ENCODE data around the gene PLCL2. TPM values are rescaled to one million over a fixed set of nuclear protein-coding genes. Genes with fewer than 3 reads are reported as not detected.

The PLCL2 gene
- total and polyA plus RNA-seq, 2 donors (not counting 1 experiment from before 2014, with no cell fraction given), result 4.0 to 11.9 TPM

GRCh38 chr3:16943857-16944256, 59.1 kb downstream of the PLCL2 start:
- no peak overlapping the region for H3K27ac ChIP-seq (ENCODE audit: insufficient read depth, low read length)
- TF ChIP-seq EZH2 (IDR thresholded peaks at IDR 0.05; ENCODE audit: low read length, missing control alignments) (no peak), CTCF (conservative IDR thresholded peaks at IDR 0.05 in 1 of 2, IDR thresholded peaks at IDR 0.05 in 1 of 2; ENCODE audit: low read depth in 1 of 2, low read length in 2 of 2) (no peak)
- no peak overlapping the region for H2AFZ ChIP-seq (ENCODE audit: low read length)
- H3K27me3 ChIP-seq (ENCODE audit: control insufficient read depth, insufficient read depth, low read length), result no peaks in the 10 kb centered on the region
- H3K4me2 ChIP-seq (ENCODE audit: extremely low read depth, insufficient read depth, low read length), result no peak overlapping the region
- H3K9ac ChIP-seq (ENCODE audit: insufficient read depth, low read length), result no peak overlapping the region
- no peaks in the 10 kb centered on the region for H3K9me3 ChIP-seq (ENCODE audit: control insufficient read depth, insufficient read depth, low read depth, low read length)
- DNase-seq (ENCODE audit: low read depth in 2 of 2), result no peak
- H3K79me2 ChIP-seq (ENCODE audit: control insufficient read depth, insufficient read depth, low read length), result no peaks in the 10 kb centered on the region
- no peaks in the 10 kb centered on the region for H3K36me3 ChIP-seq (ENCODE audit: control insufficient read depth, insufficient read depth, low read length)
- no peak overlapping the region for H3K4me3 ChIP-seq (replicated peaks in 1 of 4; ENCODE audit: control extremely low read depth in 1 of 4, insufficient read depth in 1 of 4, low read depth in 3 of 4, low read length in 4 of 4)
- no peaks in the 10 kb centered on the region for H3K4me1 ChIP-seq (ENCODE audit: control insufficient read depth, extremely low read depth, insufficient read depth, low read length)
- H4K20me1 ChIP-seq (ENCODE audit: control insufficient read depth, extremely low read depth, insufficient read depth, low read length), result no peaks in the 10 kb centered on the region

DNA sequence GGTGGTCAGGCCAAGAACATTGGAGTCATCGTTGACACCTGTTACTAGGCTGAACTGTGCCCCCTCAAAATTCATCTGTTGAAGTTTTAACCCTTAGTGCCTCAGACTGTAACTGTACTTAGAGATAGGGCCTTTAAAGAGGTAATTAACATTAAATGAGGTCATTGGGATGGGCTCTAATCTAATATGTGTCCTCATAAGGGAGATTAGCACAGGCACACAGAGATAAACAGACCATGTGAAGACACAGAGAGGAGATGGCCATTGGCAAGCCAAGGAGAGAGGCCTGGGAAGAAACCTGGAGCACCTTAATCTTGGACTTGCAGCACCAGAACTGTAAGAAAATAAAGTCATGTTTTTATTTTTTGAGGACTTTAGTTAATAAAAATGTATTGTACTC, 59.6 kb downstream of the PLCL2 start:
- H3K36me3 ChIP-seq (ENCODE audit: control insufficient read depth, insufficient read depth, low read length), result no peaks in the 10 kb centered on the region
- H4K20me1 ChIP-seq (ENCODE audit: control insufficient read depth, extremely low read depth, insufficient read depth, low read length), result no peaks in the 10 kb centered on the region
- no peaks in the 10 kb centered on the region for H3K4me1 ChIP-seq (ENCODE audit: control insufficient read depth, extremely low read depth, insufficient read depth, low read length)
- no peak overlapping the region for H3K27ac ChIP-seq (ENCODE audit: insufficient read depth, low read length)
- no peaks in the 10 kb centered on the region for H3K9me3 ChIP-seq (ENCODE audit: control insufficient read depth, insufficient read depth, low read depth, low read length)
- H3K27me3 ChIP-seq (ENCODE audit: control insufficient read depth, insufficient read depth, low read length), result no peaks in the 10 kb centered on the region
- no peak for DNase-seq (ENCODE audit: low read depth in 2 of 2)
- no peak overlapping the region for H3K9ac ChIP-seq (ENCODE audit: insufficient read depth, low read length)
- no peaks in the 10 kb centered on the region for H3K79me2 ChIP-seq (ENCODE audit: control insufficient read depth, insufficient read depth, low read length)
- TF ChIP-seq CTCF (conservative IDR thresholded peaks at IDR 0.05 in 1 of 2, IDR thresholded peaks at IDR 0.05 in 1 of 2; ENCODE audit: low read depth in 1 of 2, low read length in 2 of 2), result no peak
- no peak for TF ChIP-seq EZH2 (IDR thresholded peaks at IDR 0.05; ENCODE audit: low read length, missing control alignments)
- no peak overlapping the region for H2AFZ ChIP-seq (ENCODE audit: low read length)
- H3K4me3 ChIP-seq (replicated peaks in 1 of 4; ENCODE audit: control extremely low read depth in 1 of 4, insufficient read depth in 1 of 4, low read depth in 3 of 4, low read length in 4 of 4), result no peak overlapping the region
- no peak overlapping the region for H3K4me2 ChIP-seq (ENCODE audit: extremely low read depth, insufficient read depth, low read length)

DNA sequence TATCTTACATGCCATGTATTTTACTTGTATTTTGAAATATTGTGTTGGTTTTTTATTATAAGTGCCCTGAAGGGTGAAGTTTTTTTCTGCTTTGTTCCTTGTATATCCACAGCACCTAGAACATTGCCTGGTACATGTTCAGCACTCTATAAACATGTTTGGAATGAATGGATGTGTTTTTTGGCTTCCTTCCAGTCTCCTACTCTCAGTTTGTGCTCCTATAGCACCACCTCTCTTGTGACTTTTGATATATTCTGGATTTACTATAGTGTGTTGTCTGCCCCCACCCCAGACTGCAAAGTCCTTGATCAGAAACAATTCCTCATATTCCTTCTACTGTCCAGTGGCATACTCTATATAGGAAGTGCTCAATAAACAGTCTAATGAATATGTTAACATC, 60.6 kb downstream of the PLCL2 start:
- Histone ChIP-seq H3K4me1 (ENCODE audit: control insufficient read depth, extremely low read depth, insufficient read depth, low read length) (no peaks in the 10 kb centered on the region), H4K20me1 (ENCODE audit: control insufficient read depth, extremely low read depth, insufficient read depth, low read length) (no peaks in the 10 kb centered on the region), H3K9me3 (ENCODE audit: control insufficient read depth, insufficient read depth, low read depth, low read length) (no peaks in the 10 kb centered on the region), H3K4me3 (replicated peaks in 1 of 4; ENCODE audit: control extremely low read depth in 1 of 4, insufficient read depth in 1 of 4, low read depth in 3 of 4, low read length in 4 of 4) (no peak overlapping the region), H3K27me3 (ENCODE audit: control insufficient read depth, insufficient read depth, low read length) (no peaks in the 10 kb centered on the region), H3K9ac (ENCODE audit: insufficient read depth, low read length) (no peak overlapping the region), H3K4me2 (ENCODE audit: extremely low read depth, insufficient read depth, low read length) (no peak overlapping the region), H3K79me2 (ENCODE audit: control insufficient read depth, insufficient read depth, low read length) (no peaks in the 10 kb centered on the region), H2AFZ (ENCODE audit: low read length) (no peak overlapping the region), H3K36me3 (ENCODE audit: control insufficient read depth, insufficient read depth, low read length) (no peaks in the 10 kb centered on the region), H3K27ac (ENCODE audit: insufficient read depth, low read length) (no peak overlapping the region)
- DNase-seq (ENCODE audit: low read depth in 2 of 2), result peak; percentile 23 to 29
- TF ChIP-seq EZH2 (IDR thresholded peaks at IDR 0.05; ENCODE audit: low read length, missing control alignments) (no peak), CTCF (conservative IDR thresholded peaks at IDR 0.05 in 1 of 2, IDR thresholded peaks at IDR 0.05 in 1 of 2; ENCODE audit: low read depth in 1 of 2, low read length in 2 of 2) (no peak)
